AG09309 (cell line): ENCODE measurements around the gene FCN3.
A peak's percentile ranks its signal among the peaks of the same experiment; 100 is the strongest.

Experiments used
- DNase-seq: peaks from one replicate; pipeline ENCODE4 v3.0.0-alpha.2; 2010; ENCODE audit warnings: low read depth
- H3K4me3 ChIP-seq: 2 replicates; pipeline ENCODE4 v1.5.1; 2011; ENCODE audit warnings: mild to moderate bottlenecking, low read depth, low read length, moderate library complexity; ENCODE audit not compliant: control insufficient read depth
- CTCF ChIP-seq: IDR thresholded peaks from 2 replicates; pipeline ENCODE4 v1.5.1; 2011; ENCODE audit warnings: mild to moderate bottlenecking, low read depth, low read length, inconsistent platforms; ENCODE audit not compliant: insufficient read depth, control insufficient read depth; ENCODE audit errors: missing control alignments

The FCN3 gene

GRCh38 chr1:27331922-27332321 is 42.7 kb downstream of the FCN3 start:
- TF ChIP-seq CTCF: no peak
- no peak for DNase-seq
- H3K4me3 ChIP-seq: no peak overlapping the region

GRCh38 chr1:27331426-27331825 is 43.2 kb downstream of the FCN3 start:
- TF ChIP-seq CTCF: no peak
- no peak overlapping the region for H3K4me3 ChIP-seq
- DNase-seq: no peak

GRCh38 chr1:27330786-27331185 is 43.8 kb downstream of the FCN3 start:
- H3K4me3 ChIP-seq: no peak overlapping the region
- TF ChIP-seq CTCF: no peak
- DNase-seq: no peak

GRCh38 chr1:27327964-27328363 is 46.7 kb downstream of the FCN3 start:
- no peak for DNase-seq
- TF ChIP-seq CTCF: no peak
- H3K4me3 ChIP-seq: no peak overlapping the region

GRCh38 chr1:27325286-27325685 is 49.3 kb downstream of the FCN3 start:
- no peak for TF ChIP-seq CTCF
- DNase-seq: no peak

GRCh38 chr1:27322569-27323240 is 51.9 kb downstream of the FCN3 start:
- H3K4me3 ChIP-seq: peak overlapping the region; percentile 99
- TF ChIP-seq CTCF: no peak
- DNase-seq: no peak

More at GRCh38 chr1:27325286-27325685, 49.3 kb downstream of the FCN3 start:
- no peak overlapping the region for H3K4me3 ChIP-seq
